ENCODE measurements around the gene SNRPB.

DNA sequence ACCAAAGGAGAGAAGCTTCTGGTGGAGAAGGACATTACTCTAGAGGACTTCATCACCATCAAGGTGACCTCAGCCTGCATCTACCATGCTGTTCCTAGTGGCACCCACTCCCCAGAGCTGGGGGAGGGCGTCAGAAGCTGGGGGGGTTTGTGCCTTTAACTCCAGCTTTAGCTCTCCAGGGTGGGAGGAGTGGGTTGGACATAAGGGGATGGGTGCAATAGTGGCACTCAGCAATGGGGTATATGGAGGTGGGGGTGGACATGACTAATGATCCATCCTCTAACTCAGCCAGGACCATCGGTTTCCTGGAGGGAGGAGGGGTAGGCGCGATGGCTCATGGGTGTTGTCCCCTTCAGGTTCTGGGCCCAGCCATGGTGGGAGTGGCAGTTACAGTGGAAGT lies 40.1 kb downstream of the SNRPB start:
- TF ChIP-seq, protein P1, sequence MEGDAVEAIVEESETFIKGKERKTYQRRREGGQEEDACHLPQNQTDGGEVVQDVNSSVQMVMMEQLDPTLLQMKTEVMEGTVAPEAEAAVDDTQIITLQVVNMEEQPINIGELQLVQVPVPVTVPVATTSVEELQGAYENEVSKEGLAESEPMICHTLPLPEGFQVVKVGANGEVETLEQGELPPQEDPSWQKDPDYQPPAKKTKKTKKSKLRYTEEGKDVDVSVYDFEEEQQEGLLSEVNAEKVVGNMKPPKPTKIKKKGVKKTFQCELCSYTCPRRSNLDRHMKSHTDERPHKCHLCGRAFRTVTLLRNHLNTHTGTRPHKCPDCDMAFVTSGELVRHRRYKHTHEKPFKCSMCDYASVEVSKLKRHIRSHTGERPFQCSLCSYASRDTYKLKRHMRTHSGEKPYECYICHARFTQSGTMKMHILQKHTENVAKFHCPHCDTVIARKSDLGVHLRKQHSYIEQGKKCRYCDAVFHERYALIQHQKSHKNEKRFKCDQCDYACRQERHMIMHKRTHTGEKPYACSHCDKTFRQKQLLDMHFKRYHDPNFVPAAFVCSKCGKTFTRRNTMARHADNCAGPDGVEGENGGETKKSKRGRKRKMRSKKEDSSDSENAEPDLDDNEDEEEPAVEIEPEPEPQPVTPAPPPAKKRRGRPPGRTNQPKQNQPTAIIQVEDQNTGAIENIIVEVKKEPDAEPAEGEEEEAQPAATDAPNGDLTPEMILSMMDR (IDR thresholded peaks at IDR 0.05) = no peak
- TF ChIP-seq POLR2A (IDR thresholded peaks at IDR 0.05) = no peak

All from body of pancreas (tissue), 4 donors.